CD4-positive, alpha-beta T cell treated with Interleukin-10 for 1 hour (primary cell): Measurements from ENCODE around the gene CCDC180.
"Not testable (repeated sequence)": the region's sequence is repeated elsewhere in the genome, so short reads cannot be mapped to it uniquely, and the experiment has no call there.

Source experiments
- DNase-seq: peaks from one replicate; pipeline ENCODE4 v3.0.0-alpha.2; 2020

Gene CCDC180

GRCh38 chr9:97307500-97308163, at the start of gene CCDC180:
Gene CCDC180, plus strand, starts transcription at chr9:97307659. Its CDS starts 405 bp downstream, at chr9:97308064.
- no peak for DNase-seq

- DNase-seq: not testable (repeated sequence)
Measured at GRCh38 chr9:97259834-97260514, 47.5 kb upstream of the CCDC180 start.

GRCh38 chr9:97271292-97271691, 36.2 kb upstream of the CCDC180 start:
- no peak for DNase-seq

- no peak for DNase-seq
Measured at GRCh38 chr9:97272072-97272471, 35.4 kb upstream of the CCDC180 start.

- DNase-seq: no peak
Measured at GRCh38 chr9:97276310-97276852, 31.1 kb upstream of the CCDC180 start.

- DNase-seq: no peak
Measured at GRCh38 chr9:97277953-97278352, 29.5 kb upstream of the CCDC180 start.

GRCh38 chr9:97280755-97281330, 26.6 kb upstream of the CCDC180 start:
- no peak for DNase-seq

GRCh38 chr9:97283768-97284167, 23.7 kb upstream of the CCDC180 start:
- no peak for DNase-seq

GRCh38 chr9:97284798-97285197, 22.7 kb upstream of the CCDC180 start:
- DNase-seq: no peak

- DNase-seq: no peak
Measured at GRCh38 chr9:97292200-97292599, 15.3 kb upstream of the CCDC180 start.

- no peak for DNase-seq
Measured at GRCh38 chr9:97293207-97293721, 14.2 kb upstream of the CCDC180 start.

GRCh38 chr9:97293818-97294217, 13.6 kb upstream of the CCDC180 start:
- DNase-seq: no peak

- DNase-seq: no peak
Measured at GRCh38 chr9:97297889-97298288, 9.6 kb upstream of the CCDC180 start.

GRCh38 chr9:97299809-97300414, 7.5 kb upstream of the CCDC180 start:
- DNase-seq: no peak

- DNase-seq: no peak
Measured at GRCh38 chr9:97300586-97300985, 6.9 kb upstream of the CCDC180 start.

GRCh38 chr9:97301974-97302373, 5.5 kb upstream of the CCDC180 start:
- no peak for DNase-seq

- no peak for DNase-seq
Measured at GRCh38 chr9:97304586-97304985, 2.9 kb upstream of the CCDC180 start.

- DNase-seq: no peak
Measured at GRCh38 chr9:97305501-97306298, 1.8 kb upstream of the CCDC180 start.

- no peak for DNase-seq
Measured at GRCh38 chr9:97307091-97307490, 368 bp upstream of the CCDC180 start.

- DNase-seq: no peak
Measured at GRCh38 chr9:97309260-97309659, 1.8 kb downstream of the CCDC180 start.

GRCh38 chr9:97310023-97310422, 2.6 kb downstream of the CCDC180 start:
- DNase-seq: no peak

- DNase-seq: no peak
Measured at GRCh38 chr9:97310896-97311295, 3.4 kb downstream of the CCDC180 start.
